NCI-H2081 (cell line): ENCODE measurements around the gene SLC49A3.
"Not testable (repeated sequence)": the region's sequence is repeated elsewhere in the genome, so short reads cannot be mapped to it uniquely, and the experiment has no call there.

Experiments
- DNase-seq, 2 experiments: peaks; one replicate each; lab custom pipeline; 2025; lab: John Stamatoyannopoulos, UW

Gene SLC49A3

GRCh38 chr4:702618-703048 is 13.7 kb upstream of the SLC49A3 start:
- no peak for DNase-seq

DNA sequence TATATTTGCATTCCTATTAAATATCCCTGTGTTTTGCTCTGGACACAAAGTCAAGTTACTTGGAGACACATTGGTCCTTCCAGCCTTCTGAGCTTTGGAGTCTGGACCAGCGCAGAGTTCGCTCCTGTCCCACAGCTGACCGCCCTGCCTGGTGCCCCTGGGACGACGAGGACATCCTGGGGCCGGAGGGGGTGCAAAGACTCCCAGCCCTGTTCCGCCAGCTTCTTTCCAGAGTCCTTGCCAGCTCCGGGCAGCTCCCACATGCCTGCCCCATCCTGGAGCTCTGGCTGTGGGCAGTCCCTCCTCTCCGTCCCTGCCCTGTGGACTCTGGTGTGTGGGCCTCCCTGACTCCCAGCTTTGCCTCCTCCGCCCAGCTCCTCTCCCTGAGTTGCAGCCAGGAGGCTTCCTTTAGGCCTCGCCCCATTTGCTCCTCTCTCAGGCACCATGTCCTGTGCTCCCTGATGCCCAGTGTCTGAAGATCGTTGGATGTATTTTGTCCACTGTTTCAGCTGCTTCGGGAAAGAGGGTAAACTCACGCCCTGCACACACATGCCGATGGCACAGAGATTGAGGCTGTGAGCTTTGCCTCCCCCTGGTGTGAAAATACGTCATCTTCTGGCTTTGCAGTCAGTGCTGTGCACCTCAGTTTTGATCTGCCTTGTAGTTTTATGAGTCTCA is 11.8 kb upstream of the SLC49A3 start:
- DNase-seq, result no peak

DNA sequence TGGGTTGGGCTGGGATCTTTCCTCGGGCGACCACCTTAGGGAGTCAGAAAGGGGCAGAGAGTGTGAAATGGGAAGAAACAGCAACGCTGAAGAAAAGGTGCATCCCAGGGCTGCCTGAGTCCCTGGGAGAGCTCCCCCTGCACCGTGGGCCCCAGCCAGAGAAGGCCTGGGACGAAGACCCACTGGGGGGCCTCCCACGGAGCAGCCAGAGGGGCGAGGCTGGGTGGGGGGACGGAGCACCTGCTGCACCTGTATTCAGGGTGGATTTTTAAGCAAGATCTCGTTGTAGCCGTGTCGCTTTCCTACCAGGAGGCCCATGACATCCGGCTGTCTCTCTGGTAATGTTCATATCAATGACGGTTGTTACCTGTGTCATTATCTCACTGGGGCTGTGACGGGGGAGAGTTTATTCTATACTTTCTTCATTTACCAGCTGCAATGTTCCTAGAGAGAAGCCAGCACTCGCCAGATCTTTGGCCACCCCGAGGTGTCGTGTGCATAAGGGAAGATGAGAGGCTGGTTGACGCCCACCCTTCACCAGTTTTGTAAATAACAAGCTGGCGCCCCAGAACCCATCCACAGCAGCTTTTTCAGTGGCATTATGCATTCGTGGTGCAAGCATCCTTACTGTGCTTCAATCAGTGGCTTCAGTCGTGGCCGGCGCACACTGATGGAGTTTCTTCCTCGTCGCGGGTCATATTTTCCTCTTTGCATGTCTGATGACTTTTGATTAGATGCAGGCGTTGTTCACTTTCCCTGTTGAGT is 11.0 kb upstream of the SLC49A3 start:
- no peak for DNase-seq

GRCh38 chr4:694341-694940 is 5.5 kb upstream of the SLC49A3 start:
- not testable (repeated sequence) for DNase-seq

DNA sequence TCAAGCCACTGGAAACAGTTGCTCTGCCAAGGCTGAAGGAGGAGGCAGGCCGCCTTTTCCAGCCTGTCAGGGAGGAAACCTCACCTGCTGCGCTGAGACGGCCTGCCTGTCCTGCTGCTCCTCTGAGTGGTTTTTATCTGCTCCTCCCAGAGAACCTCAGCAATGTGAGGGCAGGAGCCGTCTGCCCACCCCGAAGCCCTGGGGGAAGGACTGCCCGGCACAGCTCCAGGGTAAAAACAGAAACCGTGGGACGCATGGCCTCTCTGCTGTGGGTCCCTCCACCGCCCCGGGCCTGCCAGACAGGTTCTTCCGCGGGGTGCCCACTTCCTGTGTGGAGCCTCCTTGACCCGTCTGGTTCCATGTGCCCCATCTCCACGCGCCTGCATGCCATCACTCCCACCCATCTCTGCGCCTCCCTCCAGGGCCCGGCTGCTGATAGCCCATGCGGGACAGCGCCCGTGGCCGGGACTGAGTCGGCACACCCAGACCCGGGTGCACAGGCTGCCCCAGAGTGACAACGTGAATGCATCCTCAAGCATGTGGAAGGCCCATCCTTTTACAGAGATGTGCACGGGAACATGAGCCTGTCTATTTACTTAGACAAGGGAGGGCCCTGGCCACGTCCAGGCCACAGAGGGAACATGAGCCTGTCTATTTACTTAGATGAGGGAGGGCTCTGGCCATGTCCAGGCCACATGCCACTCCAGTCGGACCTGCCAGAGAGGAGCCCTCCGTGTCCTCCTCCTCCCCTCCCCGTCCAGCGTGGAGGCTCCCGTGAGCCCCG is 4.0 kb upstream of the SLC49A3 start:
- DNase-seq, result no peak

DNA sequence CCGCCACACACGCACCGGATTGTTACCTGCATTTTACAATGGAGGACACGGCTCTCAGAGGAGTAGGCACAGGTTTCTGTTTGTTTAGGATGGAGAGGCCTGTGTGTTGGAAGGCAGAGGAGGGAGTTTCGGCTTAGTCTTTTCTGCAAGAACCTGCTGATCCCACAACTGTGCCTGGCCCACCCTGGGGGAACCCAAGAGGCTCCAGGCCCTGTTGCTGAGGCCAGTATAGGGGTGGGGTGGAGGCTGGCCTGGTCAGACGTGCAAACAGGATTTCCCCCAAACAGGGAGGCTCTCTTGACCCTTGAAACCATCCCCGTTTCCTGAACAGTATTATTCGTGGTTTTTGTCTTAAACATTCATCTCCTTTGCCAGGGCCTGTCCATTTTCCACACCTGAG is 772 bp upstream of the SLC49A3 start:
- no peak for DNase-seq

- no peak for DNase-seq
Measured at GRCh38 chr4:687971-688853, 739 bp downstream of the SLC49A3 start.

DNA sequence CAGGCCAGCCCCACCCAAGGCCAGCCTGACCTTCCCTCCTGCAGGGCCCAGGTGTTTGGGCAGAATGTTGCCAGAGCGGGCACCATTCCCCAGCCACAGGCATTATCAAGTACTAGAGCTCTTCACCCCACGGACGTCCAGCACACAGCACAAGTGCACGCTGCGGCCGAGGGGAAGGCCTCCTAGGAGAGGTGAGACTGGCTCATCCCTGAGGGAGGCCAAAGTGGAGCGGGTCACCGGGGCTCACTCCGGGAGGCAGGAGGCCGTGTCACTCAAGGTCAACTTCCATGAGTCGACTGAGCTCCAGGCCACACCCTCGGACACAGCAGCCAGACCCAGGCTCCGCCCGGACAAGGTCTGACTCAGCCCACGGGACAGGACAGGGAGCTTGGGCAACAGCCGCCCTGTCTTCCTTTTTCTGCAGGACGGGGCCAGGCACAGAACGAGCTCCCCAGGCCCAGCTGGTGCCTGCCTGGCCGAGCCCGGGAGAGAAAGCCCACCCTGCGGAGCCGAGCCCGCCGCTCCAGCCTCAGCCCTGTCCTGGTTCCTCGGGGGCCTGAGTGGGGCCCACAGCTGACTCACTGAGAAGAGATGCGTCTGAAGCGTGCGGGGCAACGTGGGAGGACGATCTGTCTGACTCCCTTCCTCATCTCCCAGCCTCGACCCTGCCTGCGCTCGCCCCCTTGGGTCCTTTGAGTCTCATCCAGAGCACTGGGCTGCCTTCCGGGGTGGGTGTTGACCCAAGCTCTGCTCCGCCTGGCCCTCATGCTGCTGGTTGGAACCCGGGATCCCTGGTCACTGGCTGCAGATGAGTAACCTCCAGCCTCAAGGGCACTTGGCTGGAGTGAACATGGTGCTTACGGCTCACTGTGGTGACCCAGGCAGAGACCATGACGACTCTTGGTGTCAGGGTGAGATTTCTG is 1.6 kb downstream of the SLC49A3 start:
- no peak for DNase-seq

GRCh38 chr4:686413-687040 is 2.4 kb downstream of the SLC49A3 start:
- no peak for DNase-seq

GRCh38 chr4:685679-686412 is 3.1 kb downstream of the SLC49A3 start:
- no peak for DNase-seq

DNA sequence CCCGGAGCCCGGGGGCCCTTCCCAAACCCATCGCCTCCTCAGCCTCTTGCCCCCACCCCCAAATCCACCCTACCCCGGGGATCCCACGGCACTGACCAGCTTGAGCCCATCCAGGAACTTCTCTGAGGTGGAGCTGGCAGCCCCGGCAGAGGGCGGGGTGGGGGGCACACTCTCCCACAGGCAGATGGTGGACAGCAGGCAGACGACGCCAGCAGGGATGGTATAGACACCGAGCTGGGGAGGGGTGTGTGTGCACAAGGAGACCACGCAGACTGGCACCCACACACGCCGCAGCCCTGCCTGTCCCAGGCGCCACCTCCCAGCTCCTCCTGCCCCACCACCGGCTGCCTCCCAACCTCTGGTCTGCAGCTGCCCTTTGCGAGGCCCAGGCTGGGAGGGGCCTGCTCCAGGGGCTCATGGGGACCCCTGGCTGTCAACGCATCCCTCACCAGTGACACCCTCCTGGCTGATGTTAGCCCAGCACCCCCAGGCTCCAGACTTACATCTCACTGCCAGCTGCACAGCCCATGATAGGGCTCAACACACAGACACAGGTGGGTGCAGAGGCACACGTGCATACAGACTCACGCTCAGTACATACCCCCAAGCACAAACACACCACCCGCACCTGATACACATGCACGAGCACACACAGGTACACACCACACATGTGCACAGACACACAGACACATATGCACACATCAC is 4.2 kb downstream of the SLC49A3 start:
- DNase-seq, result no peak

- DNase-seq, result peak; percentile 24 to 53
Measured at GRCh38 chr4:683982-684622, 4.8 kb downstream of the SLC49A3 start.

DNA sequence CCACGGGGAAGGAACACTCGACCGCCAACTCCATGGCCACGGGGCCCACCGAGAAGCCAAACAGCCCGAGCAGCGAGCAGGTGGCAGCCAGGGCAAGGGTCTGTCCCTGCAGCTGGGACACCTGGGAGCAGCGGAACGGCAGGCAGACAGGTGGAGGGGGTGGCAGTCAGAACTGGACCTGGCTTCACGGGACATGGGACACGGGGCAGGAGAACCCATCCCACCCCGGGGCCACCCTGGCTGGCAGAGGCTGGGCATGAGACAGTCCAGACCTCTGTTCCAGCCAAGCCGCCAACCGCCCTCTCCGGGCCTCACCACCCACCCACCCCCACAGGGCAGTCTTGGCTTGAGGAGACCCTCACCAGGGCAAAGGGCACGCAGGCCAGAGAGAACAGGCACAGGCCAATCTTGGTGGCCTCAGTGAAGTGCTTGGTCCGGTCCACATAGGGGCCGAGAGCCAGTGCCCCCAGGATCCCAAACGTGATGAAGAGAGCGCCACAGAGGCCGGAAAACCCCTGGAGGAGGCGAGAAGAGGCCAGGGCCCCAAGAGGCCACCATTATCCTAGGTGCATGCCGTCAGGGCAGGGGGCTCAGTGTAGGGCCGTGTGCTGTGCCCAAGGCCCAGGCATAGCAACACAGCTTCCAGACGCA is 5.6 kb downstream of the SLC49A3 start:
- no peak for DNase-seq

DNA sequence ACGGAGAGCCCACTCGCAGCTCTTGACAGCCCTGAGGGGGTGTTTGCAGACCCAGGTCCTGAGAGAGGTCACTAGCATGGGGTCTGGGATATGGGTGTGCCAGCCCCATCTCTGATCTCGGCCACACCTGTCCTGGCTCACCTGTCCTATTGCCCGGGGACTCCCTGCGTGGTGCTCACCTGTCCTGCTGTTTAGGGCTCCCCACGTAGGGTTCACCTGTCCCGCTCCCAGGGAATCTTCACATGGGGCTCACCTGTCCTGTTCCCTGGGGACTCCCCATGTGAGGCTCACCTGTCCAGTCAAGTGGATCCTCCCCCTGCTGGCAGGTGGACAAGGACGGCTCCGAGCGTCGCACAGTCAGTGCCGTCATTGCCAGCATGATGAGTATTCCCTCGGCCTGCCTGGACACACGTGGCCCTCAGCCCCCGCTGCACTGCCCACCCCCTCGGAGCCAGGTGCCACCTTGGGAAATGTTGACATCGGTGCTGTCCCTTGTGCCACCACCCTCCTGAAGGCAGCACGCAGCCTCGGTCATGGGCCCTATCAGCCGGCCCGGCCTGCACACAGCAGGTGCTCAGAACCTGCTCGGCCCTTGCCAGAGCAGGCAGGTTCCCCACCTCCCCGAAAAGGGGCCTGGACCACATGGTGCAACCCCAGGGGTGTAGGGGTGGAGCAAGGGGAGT is 6.3 kb downstream of the SLC49A3 start:
- DNase-seq, result peak; percentile 18 to 54

DNA sequence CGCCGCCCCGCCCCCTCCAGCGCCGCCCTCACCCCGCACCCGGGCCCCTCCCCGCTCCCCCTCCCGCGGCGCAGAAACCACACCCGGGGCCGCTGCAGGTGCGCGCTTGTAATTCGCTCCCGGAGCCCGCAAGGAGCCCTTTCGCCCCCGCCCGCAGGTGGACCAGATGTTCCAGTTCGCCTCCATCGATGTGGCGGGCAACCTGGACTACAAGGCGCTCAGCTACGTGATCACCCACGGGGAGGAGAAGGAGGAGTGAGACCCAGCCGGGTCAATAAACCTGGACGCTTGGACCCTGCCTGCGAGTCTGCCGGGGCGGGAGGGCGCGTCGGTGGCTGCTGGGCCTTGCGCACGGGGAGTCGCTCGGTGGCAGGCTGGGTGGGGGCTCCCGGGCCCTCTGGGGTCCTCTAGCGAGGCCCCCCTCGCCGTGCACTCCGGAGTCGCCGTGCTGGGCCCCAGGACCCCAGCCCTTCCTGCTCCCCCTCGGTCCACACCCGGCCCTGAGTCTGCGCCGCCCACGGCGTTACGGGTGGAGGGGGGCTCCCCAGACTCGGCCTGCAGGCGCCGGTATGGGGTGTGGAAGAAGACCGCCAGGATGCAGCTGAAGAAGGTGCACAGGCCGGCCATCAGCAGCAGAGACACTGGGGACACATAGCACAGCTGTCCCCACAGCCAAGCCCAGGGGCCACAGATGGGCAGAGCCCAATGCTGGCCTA is 7.1 kb downstream of the SLC49A3 start:
- DNase-seq, result peak; percentile 75 to 79
